HG02610 (cell line): ENCODE measurements around the gene DZIP1.
A peak's percentile ranks its signal among the peaks of the same experiment; 100 is the strongest.
"Not testable (repeated sequence)": the region's sequence is repeated elsewhere in the genome, so short reads cannot be mapped to it uniquely, and the experiment has no call there.

Experiments used
- ATAC-seq: cut with Tn5 transposase; IDR thresholded peaks from one replicate; pipeline ENCODE4 v1.9.1; 2021; ENCODE audit warnings: mild to moderate bottlenecking, moderate library complexity; ENCODE audit not compliant: unreplicated experiment

DZIP1 gene

GRCh38 chr13:95603887-95604555 is 40.5 kb downstream of the DZIP1 start:
- ATAC-seq, result no peak

- ATAC-seq, result no peak
Observed at GRCh38 chr13:95601906-95602305, 42.6 kb downstream of the DZIP1 start.

GRCh38 chr13:95601216-95601615 is 43.3 kb downstream of the DZIP1 start:
- ATAC-seq, result no peak

DNA sequence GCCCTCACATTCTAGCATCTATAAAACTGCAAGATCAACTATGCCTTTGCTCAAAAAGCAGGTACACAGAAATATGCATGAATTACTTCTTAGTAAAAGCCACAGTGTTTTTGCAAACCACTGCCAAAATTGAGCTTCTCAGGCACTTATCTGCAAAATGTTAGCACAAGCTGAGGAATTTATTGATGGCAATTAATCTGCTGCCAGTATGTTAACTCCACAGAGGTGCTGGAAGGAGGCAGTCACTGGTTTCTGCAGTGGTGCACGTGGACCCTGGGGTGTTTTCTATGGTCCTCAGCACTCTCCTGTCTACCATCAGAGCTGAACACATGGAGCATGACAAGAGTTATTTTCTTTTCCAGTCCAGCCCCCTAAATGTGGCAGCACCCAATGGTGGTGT is 47.8 kb downstream of the DZIP1 start:
- ATAC-seq, result no peak

- no peak for ATAC-seq
Observed at GRCh38 chr13:95593462-95593861, 51.0 kb downstream of the DZIP1 start.

DNA sequence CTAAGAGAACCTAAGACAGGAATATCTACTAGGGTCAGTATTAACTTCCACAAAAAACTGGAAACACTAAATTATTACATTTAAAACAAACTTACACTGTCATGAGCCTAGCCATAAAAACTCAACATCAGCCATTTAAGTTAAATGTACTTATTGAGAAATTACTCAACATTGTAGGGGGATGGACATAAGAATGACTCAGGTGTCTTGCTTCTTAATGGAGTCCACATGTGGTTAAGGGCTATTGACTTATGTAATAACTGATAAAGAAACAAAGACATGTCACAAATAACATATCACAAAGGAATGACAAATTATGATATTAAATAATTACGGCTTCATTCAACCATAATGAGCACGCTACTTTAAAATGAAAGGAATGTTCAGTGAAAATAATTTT is 55.8 kb downstream of the DZIP1 start:
- no peak for ATAC-seq

DNA sequence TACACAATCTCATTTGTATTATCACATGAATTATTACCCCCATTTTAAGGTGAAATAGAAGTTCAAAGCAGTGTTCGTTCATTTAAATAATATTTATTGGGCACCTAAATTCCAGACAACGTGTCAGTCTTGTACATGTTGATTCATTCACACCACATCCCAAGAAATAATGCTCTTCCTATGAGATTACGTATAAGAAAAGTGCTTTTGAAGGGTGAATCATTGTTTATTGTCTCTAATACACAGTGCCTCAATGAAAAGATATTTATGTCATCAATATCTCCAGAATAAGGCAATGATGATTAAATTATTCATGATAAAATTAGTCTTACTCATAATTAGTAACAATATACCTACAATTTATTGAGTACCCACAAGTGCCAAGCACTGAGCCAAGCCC is 56.4 kb downstream of the DZIP1 start:
- ATAC-seq, result no peak

- ATAC-seq, result no peak
Observed at GRCh38 chr13:95585867-95586266, 58.6 kb downstream of the DZIP1 start.

DNA sequence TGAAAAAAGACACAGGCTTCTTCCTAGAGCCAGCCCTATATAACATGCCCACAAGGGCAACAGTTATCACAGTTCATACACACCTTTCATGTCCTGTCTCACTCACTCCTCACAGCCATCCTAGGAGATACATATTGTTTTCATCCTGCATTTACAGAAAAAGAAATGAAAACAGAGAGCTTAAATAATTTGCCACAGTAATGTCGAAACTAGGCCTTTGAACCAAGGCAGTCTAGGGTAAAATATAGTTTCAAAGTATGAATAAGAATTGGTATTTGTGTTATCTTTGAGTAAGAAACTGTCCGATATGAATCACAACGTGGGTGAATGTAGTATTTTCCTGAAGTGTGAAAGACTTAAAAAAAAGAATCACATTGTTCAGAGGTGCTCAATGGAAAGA is 65.2 kb downstream of the DZIP1 start:
- peak; percentile 98 for ATAC-seq

GRCh38 chr13:95573221-95573620 is 71.3 kb downstream of the DZIP1 start:
- no peak for ATAC-seq

DNA sequence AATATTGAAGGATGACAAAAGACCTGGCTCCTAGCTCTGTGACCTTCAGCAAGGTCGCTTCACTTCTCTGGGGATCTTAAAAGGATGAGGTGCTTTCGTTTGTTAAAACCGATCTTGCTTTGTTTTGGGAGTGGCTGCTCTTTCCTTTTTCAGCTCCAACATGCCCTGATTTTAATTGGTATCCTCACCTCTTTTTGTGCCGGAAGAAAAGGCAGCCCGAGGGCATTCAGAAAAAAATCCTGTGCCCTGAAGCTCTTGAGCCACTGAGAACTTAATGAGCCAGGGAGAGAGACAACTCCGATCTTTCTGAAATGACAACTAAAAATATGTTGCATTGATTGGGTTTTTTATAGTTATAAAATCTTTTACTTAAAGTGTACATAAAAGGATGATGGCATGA is 72.6 kb downstream of the DZIP1 start:
- no peak for ATAC-seq

- ATAC-seq, result no peak
Observed at GRCh38 chr13:95570016-95570415, 74.5 kb downstream of the DZIP1 start.

DNA sequence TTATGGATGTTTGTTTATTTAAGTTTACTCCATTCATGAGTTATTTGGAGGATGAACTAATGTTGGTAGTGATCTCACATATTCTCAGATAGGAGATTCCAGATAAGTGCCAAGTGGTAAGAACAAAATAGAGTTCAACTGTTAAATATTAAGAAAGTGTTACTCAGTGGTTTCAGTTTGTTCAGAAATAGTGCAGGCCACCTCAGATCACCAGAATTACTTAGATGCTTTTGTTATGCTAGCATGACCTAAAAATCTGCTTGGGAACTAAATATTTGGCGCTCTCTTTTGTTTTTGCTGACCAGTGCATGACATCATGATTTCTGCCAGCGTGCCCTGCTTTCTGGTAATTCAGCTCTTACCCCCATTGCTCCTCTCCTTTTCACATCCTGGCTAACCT is 76.4 kb downstream of the DZIP1 start:
- no peak for ATAC-seq

DNA sequence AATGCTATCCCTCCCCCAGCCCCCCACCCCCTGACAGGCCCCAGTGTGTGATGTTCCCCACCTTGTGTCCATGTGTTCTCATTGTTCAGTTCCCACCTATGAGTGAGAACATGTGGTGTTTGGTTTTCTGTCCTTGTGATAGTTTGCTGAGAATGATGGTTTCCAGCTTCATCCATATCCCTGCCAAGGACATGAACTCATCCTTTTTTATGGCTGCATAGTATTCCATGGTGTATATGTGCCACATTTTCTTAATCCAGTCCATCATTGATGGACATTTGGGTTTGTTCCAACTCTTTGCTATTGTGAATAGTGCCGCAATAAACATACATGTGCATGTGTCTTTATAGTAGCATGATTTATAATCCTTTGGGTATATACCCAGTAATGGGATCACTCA is 78.7 kb downstream of the DZIP1 start:
- not testable (repeated sequence) for ATAC-seq

DNA sequence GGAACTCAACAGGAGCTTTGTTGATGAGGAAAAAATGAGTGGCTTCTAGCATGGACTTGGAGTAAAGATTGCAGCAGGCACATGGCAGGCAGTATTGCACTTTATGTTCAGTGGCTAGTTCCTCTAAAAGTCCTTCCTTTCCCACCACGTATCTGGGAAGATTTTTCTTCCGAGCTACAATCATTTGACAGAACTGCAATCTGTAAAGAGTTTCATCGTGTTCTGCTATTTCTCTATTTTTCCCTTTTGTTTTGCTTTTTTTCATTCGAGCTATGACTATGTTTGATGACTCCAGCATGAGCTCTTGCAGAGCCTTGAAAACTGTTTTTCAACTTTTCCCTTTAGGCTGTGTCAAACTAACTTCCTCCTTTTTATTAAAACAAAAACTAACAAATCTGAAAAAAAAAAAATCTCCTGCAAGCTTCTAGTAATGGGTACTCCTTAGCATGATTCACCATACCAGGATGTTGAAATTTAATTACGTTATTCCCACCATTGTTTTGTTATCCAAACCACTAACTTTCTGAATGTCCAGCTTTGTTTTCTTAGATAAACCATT is 79.7 kb downstream of the DZIP1 start:
- ATAC-seq, result no peak

DNA sequence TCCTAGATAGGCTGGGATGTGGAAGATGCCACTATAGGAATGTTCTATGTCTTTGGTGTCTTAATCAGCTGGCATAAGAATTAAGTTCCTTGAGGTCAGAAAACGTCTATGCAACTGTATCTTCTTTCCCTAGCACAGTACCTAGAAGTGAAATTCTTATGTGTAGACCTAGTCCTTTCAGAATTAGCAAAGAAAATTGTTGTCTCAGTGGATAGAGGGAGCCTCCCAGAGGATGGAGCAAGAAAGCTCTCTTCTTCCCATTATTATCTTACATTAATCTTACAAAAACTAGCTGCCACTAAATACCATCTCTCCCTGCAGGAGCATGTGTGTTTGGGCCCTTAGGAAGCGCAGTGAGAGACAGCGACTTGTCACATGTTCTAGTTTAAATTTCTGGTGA is 80.4 kb downstream of the DZIP1 start:
- ATAC-seq, result no peak

GRCh38 chr13:95560387-95560786 is 84.1 kb downstream of the DZIP1 start:
- ATAC-seq, result no peak

GRCh38 chr13:95559100-95559499 is 85.4 kb downstream of the DZIP1 start:
- no peak for ATAC-seq

GRCh38 chr13:95557013-95557412 is 87.5 kb downstream of the DZIP1 start:
- no peak for ATAC-seq

GRCh38 chr13:95553581-95554385 is 90.7 kb downstream of the DZIP1 start:
- ATAC-seq, result no peak

GRCh38 chr13:95552539-95553441 is 91.7 kb downstream of the DZIP1 start, which contains the start of gene CLDN10:
Gene CLDN10 (plus strand): TSS chr13:95552720. CDS start chr13:95552754, 34 bp downstream.
- no peak for ATAC-seq
